DMS153 treated with DMSO at 0.1 percent for 48 hours (cell line): Measurements from ENCODE around the gene TSSK6.

Experiments used
- DNase-seq: peaks from one replicate; lab custom pipeline; 2025; ENCODE audit not compliant: unreplicated experiment; lab: John Stamatoyannopoulos, UW

Gene TSSK6

DNA sequence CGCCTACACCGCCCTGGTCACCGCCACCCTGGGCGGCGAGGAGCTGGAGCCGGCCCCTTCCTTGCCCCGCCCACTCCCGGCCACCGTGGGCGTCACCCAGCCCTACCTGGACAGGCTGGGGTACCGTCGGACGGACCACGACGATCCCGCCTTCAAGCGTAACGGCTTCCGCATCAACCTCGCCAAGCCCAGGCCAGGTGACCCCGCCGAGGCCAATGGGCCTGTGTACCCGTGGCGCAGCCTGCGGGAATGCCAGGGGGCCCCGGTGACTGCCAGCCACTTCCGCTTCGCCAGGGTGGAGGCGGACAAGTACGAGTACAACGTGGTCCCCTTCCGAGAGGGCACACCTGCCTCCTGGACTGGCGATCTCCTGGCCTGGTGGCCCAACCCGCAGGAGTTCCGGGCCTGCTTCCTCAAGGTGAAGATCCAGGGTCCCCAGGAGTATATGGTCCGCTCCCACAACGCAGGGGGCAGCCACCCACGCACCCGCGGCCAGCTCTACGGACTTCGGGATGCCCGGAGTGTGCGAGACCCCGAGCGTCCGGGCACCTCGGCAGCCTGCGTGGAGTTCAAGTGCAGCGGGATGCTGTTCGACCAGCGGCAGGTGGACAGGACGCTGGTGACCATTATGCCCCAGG, 29.7 kb upstream of the TSSK6 start:
- DNase-seq: no peak

DNA sequence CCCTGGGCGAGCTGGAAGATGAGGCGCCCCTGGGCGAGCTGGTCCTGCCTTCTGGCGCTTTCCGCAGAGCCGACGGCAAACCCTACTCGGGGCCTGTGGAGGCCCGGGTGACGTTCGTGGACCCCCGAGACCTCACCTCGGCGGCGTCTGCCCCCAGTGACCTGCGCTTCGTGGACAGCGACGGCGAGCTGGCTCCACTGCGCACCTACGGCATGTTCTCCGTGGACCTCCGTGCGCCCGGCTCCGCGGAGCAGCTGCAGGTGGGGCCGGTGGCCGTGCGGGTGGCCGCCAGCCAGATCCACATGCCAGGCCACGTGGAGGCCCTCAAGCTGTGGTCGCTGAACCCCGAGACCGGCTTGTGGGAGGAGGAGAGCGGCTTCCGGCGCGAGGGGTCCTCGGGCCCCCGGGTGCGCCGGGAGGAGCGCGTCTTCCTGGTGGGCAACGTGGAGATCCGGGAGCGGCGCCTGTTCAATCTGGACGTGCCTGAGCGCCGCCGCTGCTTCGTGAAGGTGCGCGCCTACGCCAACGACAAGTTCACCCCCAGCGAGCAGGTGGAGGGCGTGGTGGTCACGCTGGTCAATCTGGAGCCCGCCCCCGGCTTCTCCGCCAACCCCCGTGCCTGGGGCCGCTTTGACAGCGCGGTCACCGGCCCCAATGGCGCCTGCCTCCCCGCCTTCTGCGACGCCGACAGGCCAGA, 29.1 kb upstream of the TSSK6 start:
- DNase-seq: no peak

DNA sequence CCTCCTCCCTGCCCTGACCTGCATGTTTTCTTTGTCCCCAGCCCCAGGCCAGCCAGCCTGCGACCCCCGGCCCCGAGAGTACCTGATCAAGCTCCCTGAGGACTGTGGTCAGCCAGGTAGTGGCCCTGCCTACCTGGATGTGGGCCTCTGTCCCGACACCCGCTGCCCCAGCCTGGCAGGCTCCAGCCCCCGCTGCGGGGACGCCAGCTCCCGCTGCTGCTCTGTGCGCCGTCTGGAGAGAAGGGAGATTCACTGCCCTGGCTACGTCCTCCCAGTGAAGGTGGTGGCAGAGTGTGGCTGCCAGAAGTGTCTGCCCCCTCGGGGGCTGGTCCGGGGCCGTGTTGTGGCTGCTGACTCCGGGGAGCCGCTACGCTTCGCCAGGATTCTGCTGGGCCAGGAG, 28.3 kb upstream of the TSSK6 start:
- no peak for DNase-seq

DNA sequence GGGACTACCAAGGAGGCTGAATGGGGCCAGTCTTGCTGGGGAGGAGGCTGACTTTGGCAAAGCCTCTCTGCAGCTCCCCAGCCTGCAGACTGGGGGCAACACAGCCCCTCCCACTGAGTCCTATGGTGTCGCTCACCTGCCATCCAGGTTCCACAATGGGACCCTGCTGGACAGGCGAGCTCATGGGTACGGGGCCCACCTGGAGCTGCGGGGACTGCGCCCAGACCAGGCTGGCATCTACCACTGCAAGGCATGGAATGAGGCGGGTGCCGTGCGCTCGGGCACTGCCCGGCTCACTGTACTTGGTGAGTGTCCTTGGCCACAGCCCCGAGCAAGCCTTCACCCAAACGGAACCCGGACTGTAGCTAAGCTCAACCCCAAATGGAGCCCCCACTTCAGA, 27.8 kb upstream of the TSSK6 start:
- no peak for DNase-seq

DNA sequence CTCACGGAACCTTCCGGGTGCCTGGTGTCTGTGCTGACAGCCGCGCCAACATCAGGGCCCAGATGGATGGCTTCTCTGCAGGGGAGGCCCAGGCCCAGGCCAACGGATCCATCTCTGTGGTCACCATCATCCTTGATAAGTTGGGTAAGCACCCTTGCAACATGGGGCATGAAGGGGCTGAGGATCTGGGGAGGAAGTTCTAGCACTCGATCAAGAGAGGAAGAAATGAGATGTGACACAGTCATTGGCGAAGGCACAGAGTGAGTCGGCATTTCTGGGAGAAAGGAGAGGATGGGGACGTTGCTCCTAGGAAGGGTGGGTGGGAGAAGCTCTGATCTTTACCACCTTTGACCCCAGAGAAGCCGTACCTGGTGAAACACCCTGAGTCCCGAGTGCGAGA, 27.2 kb upstream of the TSSK6 start:
- no peak for DNase-seq

DNA sequence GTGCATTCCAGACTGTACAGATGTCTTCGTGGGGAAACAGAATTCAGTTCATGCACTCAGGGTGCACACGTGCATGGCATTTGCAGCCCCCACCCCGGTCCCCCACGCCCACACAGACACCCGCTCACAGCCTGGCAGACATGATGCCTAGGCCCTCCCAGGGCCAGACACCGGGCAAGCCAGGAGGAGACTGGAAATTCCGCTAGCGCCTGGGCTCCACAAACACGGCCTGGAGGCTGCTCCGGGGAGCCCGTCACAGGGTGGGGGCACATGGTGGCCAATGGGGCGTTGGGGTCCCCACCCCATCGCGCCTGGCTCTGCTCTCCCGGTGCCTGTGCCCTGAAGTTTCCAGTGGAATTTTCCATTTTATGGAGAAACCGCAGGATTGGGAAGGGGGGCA, 26.3 kb upstream of the TSSK6 start:
- no peak for DNase-seq

DNA sequence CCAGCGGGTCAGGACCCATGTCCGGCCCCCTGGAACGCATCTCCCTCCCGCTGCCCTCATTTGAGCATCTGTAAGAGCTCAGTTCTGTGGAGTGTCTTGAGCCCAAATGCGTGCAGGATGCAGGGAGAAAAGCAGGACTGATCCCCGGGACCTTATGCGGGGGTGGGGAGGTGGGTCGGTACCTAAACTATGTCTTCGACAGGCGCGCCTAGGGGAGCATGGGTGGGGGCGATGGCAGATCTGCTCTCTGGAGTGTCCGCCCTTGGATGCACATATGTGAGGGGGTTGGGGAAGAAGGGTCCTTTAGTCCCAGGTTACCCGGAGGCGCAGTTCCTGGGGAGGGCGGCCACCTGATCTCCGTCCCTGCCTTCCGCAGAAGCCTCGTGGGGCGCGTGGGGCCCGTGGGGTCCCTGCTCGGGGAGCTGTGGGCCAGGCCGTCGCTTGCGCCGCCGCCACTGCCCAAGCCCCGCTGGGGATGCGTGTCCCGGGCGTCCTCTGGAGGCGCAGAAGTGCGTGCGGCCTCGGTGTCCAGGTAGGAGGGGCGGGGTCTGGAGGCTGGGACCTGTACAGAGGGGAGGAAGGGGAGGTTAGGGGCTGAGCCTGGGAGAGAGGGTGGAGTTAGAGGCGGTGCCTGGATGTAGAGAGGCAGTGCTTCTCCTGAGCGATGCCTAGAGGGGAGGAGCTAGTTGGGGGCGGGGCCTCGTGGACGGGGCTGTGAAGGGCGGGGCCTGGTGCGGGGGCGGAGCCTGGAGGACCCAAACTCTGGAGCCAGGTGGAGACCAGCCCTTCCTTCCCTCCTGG, 25.6 kb upstream of the TSSK6 start:
- DNase-seq: no peak

DNA sequence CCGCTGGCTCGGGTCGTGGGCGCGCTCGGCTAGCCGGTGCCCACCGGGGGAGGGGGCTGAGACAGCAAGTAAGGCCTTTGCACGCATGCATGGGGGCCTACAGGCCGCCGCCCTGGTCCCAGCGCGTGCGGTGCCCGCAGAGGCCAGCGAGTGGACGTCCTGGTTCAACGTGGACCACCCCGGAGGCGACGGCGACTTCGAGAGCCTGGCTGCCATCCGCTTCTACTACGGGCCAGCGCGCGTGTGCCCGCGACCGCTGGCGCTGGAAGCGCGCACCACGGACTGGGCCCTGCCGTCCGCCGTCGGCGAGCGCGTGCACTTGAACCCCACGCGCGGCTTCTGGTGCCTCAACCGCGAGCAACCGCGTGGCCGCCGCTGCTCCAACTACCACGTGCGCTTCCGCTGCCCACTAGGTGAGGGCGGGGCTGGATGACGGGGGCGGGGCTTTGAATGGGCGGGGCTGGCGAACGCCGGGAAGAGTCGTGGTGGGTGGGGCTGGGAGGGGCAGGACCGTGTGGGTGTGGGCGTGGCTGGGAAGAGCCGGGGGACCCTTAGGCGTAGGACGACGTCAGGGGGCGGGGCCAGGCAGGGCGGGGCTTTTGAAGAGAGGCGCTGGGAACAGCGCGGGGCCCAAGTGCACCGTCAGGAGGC, 24.8 kb upstream of the TSSK6 start:
- no peak for DNase-seq

DNA sequence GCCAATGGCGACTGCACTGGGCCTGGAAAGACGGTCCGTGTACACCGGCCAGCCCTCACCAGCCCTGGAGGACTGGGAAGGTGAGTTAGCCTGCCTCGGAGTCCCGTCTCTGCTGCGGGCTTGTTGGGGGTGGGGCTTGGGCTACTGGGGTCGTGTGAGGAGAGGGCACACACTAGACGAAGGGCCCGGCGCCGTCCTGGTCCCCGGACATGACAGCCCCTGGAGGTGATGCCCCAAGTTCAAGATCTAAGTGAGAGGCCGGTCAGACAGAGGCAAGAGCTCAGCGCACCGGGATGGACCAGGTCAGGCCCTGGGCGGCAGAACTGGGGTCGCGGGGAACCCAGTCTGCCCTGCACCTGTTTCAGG, 24.3 kb upstream of the TSSK6 start:
- no peak for DNase-seq

DNA sequence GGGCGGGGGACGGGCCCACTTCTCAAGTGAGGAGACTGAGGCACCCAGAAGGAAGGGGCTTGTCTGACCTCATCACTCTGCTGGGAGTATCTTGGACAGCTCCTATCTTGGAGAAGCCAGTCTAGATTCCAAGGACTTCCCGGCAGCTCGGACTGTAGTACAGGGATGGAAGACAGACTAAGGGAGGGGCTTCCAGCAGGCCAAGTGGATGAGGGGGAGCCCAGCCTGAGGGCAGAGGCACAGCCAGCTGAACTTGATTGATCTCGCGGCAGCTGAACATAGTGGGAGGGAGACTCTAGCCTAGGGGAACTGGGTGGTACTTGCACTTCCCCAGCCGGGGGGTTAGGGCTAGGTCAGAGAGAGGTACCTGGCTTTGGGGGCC, 23.4 kb upstream of the TSSK6 start:
- no peak for DNase-seq

DNA sequence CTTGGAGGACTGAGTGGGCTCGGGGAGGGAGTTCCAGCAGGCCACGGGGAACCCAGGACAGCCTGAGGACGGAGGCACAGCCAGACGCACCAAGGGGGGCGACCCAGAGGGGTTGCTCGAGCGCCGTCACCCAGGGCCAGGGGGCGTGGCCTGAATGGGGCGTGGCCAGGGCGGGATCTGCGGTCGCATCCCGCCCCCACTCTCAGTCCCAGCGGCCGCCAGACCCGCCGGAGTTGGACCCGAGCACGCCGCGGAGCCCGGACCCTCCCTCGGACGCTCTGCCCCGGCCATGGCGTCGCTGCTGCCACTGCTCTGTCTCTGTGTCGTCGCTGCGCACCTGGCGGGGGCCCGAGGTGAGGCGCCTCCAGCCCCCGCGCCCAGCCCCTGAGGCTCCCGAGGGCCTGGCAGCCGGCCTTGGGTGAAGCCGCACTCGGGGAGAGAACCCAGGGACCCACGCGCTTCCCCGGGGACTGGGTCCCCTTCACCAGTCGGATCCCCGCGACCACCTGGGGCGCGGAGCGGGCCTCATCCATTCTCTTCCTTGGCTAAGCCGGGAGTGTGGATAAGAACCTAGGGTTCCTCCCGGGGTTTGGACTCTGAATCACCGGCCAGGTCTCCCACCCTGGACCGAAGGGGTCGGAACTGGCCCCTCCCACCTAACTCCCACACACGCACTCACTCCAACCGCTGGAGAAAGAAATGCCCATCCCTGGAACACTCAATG, 22.9 kb upstream of the TSSK6 start, which contains the start of gene CILP2:
Gene CILP2 (plus strand): TSS at position 205 of the 724 bp plus-strand sequence. CDS start 85 bp downstream, at position 290.
- DNase-seq: no peak

DNA sequence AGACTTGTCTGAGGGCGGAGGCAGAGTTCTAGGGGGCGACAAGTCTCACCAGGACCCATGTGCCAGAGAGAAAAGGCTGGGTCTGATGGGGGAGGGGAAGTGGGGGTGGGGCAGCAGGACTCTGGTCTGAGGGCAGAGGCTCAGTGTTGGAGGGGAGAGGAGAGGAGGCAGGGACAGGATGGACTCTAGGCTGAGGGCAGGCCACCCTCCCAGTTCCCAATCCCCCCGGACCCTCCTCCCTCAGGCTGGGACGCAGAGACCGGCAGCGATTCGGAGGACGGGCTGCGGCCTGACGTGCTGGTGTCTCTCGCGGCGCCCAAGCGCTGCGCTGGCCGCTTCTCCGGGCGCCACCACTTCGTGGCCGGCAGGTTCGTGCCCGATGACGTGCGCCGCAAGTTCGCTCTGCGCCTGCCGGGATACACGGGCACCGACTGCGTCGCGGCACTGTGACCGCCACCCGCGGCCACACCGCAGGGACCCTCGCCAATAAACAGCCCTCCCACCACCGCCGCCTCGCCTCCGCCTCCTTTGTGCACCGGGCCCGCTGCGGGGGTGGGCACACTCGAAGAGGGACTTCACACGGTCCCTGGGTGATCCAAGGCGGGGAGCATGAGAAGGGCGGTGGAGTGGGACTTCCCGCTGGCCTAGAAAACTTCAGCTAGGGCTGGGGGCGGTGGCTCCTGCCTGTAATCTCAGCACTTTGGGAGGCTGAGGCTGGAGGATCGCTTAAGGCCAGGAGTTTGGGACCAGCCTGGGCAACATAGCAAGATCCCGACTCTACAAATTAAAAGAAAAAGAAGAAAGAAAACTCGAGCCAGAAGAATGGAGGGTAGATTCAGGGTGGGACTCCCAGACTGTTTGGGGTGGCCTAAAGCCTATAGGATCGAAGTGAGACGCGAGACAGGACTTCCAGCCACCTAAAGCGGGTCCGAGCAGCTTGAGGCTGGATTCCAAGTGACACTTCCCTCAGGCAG, 22.0 kb upstream of the TSSK6 start:
- no peak for DNase-seq

DNA sequence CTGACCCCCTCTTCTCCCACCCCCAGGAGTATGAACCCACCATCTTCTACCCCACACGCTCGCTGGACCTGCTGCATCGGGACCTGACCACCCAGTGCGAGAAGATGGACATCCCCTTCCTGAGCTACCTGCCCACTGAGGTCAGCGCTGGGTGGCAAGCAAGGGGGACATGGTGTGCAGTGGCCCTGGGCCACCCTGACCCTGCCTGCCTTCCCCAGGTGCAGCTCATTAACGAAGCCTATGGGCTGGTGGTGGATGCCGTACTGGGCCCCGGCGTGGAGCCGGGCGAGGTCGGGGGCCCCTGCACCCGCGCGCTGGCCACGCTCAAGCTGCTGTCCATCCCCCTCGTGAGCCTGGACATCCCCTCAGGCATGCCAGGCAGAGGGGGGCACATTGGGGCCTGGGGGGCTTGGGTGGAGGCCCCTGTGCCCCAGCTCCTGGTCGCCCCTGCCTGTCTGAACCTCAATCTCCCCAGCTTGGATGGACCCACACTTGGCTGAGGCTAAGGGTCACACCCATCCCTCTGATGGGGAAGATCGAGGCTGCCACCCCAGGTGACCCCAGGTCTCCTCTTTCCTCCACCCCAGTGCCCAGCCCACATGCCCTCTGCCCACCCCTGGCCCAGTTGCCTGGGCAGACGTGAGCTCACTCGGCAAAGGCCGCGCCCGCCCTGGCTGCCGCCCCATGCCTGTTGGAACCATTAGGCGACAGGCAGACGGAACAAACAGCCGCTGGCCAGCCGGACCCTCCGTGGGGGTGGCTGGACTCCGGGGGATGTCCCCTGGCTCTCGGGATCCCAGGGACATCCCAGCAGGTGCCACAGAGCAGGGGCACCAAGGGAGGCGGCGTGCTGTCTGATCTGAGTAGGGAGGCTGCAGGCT, 20.2 kb upstream of the TSSK6 start:
- DNase-seq: no peak

DNA sequence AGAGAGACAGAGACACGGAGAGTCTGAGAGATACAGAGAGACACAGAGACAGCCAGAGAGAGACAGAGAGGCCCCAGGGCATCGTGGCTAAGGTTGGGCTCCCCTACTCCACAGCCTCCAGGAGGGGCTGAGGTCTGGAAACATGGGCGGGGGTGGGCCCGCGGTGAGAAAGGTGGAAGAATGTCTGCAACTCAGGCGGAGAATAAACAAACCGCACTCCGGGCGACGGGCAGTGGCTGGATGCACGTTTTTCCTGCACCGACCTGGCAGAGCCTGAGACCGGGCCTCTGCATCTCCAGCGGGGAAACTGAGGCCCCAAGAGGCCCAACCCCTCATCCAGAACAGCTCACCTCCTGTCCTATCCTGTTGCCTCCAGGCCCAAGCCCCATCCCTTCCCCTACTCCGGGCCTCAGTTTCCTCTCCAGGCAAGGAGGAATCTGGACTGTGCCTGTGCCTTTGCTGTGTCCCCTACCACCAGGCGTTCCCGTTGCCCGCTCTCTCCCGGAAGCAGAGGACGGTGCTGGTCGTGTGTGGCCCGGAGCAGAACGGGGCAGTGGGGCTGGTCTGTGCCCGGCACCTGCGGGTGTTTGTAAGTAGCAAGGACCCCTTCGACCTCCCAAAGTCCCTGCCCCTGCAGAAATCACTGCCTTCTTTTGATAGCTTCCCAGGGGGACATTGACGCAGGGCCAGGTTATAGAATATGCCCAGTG, 19.4 kb upstream of the TSSK6 start:
- DNase-seq: no peak

DNA sequence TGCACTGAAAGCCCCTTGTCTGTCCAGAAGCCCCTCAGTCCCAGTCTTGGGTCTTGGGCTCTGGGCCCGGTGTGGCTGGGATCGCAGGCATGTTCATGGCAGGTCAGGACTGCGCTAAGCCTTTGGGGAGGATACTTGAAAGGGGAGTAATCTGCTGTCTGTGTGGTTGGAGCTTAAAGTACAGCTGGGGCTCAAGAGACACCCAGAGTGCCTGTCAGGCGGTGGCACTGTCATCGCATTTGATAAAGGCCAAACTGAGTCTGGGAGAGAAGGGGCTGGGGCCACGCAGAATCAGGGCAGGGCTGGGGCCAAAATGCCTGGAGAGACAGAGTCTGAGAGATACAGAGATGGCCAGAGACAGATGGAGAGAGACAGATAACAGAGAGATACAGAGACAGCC, 18.5 kb upstream of the TSSK6 start:
- no peak for DNase-seq

DNA sequence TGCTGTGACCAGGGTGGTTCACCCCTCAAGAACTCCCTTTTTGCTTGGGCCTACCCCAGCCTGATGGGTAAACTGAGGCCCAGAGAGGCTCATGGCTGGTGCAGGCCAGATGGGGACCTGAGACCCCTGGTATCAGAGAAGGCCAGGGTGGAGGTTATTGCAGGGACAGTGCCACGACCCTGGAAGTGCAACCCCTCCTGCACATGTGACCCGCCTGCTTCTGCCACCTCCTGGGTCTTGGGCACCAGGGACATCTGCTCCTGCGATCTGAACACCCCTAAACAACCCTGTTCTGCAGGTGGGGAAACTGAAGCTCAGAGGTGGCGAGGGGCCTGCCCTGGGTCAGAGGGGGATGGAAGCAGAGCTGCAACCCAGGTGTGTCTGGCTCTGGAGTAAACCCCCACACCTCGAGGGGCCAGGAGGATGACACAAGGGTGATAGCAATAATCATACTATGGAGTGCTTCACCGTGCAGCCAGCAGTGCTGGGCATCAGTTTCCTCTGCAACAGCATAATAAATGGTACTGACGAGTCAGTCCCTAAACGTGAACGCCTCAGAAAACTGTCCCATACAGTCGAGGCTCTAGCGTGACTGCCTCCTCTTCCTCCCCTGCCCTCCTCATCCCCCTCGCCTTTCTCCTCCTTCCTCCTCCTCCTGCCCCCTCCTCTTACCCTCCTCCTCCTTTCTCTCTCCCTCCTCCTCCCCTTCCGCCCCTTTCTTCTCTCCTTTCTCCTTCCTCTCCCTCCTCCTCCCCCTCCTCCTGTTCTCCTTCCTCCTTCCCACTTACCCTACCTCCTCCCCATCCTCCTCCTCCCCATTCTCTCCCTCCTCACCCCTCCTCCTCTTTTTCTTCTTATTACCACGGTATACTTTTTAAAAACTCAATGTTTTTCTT, 17.7 kb upstream of the TSSK6 start:
- no peak for DNase-seq
